DMS79 treated with DMSO at 0.1 percent for 48 hours (cell line): ENCODE results near the gene ZDHHC17.
A peak's percentile ranks its signal among the peaks of the same experiment; 100 is the strongest.
"Not testable (repeated sequence)": the region's sequence is repeated elsewhere in the genome, so short reads cannot be mapped to it uniquely, and the experiment has no call there.

Experiments
- DNase-seq: peaks from one replicate; lab custom pipeline; 2025; lab: John Stamatoyannopoulos, UW

ZDHHC17 gene, protein sequence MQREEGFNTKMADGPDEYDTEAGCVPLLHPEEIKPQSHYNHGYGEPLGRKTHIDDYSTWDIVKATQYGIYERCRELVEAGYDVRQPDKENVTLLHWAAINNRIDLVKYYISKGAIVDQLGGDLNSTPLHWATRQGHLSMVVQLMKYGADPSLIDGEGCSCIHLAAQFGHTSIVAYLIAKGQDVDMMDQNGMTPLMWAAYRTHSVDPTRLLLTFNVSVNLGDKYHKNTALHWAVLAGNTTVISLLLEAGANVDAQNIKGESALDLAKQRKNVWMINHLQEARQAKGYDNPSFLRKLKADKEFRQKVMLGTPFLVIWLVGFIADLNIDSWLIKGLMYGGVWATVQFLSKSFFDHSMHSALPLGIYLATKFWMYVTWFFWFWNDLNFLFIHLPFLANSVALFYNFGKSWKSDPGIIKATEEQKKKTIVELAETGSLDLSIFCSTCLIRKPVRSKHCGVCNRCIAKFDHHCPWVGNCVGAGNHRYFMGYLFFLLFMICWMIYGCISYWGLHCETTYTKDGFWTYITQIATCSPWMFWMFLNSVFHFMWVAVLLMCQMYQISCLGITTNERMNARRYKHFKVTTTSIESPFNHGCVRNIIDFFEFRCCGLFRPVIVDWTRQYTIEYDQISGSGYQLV

GRCh38 chr12:76763746-76764675, at the start of gene ZDHHC17:
ZDHHC17 (plus strand) TSS chr12:76764115; CDS start chr12:76764237, 122 bp downstream.
- peak; percentile 87 for DNase-seq

DNA sequence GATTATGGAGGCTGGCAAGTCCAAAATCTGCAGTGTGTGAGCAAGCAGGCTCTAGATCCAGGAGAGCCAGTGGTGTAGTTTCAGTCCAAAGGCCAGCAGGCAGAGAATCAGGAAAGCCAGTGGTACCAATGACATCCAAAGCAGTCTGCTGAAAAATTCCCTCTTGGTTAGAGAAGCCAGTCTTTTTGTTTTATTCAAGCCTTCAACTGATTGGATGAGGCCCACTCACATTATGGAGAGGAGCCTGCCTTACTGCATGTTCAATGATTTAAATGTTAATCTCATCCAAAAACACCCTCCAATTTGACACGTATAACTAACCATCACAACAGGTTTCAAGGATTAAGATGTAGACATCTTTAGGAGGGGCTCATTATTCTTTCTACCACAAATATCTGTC, 49.5 kb upstream of the ZDHHC17 start:
- DNase-seq, result no peak

DNA sequence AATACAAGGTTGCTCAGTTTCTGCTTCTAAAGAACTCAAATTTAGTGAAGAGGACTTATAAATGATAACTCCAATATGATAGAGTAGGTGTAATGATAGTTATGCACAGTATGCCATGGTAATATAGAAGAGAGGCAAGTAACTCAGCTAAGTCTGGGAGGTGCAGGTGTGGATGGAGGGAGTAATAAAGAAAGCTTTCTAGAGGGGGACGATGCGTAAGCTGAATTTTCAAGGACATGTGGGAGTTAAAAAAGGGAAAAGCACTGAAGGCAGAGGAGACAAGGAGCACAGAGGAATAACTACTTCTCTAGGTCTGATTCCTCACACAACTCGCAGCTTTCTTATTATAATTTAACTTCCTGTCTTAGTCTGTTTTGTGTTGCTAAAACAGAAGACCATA, 49.1 kb upstream of the ZDHHC17 start:
- no peak for DNase-seq

DNA sequence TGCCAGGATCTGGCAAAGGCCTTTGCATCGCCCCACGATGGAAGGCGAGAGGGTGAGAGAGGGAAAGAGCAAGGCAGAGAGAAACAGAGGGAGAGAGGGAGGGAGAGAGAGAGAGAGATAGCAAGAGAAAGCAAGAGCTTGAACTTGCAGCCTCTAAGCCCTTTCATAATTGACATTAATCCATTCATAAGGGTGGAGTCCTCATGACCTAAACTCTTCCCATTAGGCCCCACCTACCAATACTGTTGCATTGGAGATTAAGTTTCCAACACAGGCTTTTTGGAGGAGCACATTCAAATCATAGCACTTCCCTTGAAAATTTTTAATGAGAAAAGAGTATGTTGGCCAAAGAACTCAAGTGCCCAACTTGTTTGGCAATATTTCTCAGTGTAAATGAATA, 48.6 kb upstream of the ZDHHC17 start:
- no peak for DNase-seq

GRCh38 chr12:76717314-76717713, 46.6 kb upstream of the ZDHHC17 start:
- DNase-seq, result no peak

GRCh38 chr12:76719171-76720041, 44.5 kb upstream of the ZDHHC17 start:
- no peak for DNase-seq

DNA sequence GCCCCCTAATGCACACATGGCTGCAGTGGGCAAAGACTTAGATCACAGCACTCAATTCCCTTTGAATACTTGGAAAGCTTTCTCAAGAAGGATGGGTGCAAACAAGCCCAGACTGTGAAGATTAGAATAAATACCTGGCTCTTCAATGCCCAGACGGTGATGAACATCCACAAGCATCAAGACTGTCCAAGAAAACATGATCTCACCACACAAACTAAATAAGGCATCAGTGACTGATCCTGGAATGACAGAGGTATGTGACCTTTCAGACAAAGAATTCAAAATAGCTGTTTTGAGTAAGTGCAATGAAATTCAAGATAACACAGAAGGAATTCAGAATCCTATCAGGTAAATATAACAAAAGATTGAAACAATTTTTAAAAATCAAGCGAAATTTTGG, 43.8 kb upstream of the ZDHHC17 start:
- DNase-seq, result no peak

DNA sequence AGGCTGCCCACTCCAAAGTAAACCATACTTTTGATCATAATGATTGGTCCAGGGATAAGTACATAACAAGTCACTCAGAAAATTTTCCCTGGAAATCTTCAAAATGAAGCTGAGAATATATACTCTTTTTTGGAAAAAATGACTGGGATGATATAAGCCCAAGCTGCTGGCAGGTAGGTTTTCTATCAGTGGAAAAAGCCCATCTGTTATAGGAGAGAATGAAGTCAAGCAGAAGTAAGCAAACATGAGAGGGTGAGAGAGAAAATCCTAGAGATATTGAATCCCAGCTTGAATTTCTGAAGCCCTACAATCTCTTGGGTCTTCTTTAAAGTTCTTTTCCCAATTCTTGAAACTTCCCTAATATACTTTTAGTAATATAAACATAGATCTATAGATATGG, 37.3 kb upstream of the ZDHHC17 start:
- DNase-seq, result no peak

GRCh38 chr12:76732188-76732587, 31.7 kb upstream of the ZDHHC17 start:
- not testable (repeated sequence) for DNase-seq

GRCh38 chr12:76737689-76738088, 26.2 kb upstream of the ZDHHC17 start:
- not testable (repeated sequence) for DNase-seq

DNA sequence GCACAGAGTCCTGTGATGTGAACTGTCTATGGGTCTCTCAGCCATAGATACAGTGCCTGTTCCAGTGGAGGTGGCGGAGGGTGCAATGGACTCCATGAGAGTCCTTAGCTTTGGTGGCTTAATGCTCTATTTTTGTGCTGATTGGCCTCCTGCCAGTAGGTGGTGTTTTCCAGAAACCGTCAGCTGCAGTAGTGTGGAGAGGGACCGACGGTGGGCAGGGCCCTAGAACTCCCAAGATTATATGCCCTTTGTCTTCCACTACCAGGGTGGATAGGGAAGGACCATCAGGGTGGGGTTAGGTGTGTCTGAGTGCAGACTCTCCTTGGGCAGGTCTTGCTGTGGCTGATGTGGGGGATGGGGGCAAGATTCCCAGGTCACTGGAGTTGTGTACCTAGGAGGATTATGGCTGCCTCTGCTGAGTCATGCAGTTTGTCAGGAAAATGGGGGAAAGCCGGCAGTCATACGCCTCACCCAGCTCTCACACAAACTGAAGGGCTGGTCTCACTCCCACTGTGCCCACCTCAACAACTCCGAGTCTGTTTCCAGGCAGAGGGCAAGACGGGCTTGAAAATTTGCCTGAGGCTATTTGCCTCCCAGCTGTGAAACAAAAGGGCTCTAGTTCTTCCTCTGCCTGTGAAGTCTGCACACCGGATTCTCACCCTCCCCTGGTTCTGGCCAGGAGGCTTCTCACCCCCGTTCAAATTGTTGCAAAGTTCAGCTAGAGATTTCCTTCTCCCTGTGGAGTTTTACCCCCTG, 24.9 kb upstream of the ZDHHC17 start:
- DNase-seq, result no peak

DNA sequence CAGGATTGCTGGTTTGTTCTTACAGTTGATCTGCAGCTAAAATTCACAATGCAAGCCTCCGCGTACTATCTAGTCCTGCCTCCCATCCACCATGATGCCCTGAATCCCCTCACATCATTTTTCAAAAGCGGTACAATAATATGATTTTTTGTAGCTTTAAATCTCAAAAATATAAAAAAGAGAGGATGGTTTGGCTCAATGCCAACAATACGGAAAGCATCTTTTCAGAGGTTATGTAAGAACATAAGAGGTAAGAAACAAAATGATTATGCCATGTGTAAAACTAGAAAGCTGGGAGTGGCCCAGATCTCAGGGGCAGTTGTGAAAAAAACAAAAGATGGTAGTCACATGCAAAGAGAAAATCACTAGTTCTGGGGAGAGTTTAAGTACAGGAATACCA, 24.0 kb upstream of the ZDHHC17 start:
- DNase-seq, result no peak

DNA sequence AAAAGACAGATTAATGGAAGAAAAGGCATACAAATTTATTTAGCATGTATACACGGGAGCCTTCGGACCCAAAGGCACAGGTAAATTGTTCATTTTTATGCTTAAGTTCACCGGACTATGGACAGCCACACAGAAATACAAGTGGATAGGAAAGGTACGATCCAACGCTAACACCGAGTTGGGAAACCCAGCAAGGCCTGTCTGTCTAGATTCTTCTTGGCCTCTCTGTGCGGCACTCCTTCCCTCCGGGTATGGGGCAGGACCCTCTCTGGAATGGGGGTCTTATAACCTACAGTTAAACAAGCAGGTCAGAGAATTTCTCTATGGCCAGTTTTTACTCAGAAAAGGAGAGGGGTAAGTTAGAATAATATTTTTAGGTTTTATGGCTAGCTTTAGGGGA, 23.4 kb upstream of the ZDHHC17 start:
- no peak for DNase-seq

GRCh38 chr12:76745343-76745742, 18.6 kb upstream of the ZDHHC17 start:
- DNase-seq, result no peak

GRCh38 chr12:76746516-76746915, 17.4 kb upstream of the ZDHHC17 start:
- no peak for DNase-seq

GRCh38 chr12:76747245-76747644, 16.7 kb upstream of the ZDHHC17 start:
- no peak for DNase-seq

- no peak for DNase-seq
Observed at GRCh38 chr12:76755829-76756379, 8.0 kb upstream of the ZDHHC17 start.

GRCh38 chr12:76757694-76758093, 6.2 kb upstream of the ZDHHC17 start:
- no peak for DNase-seq

GRCh38 chr12:76762601-76762980, 1.3 kb upstream of the ZDHHC17 start:
- DNase-seq, result peak; percentile 28

DNA sequence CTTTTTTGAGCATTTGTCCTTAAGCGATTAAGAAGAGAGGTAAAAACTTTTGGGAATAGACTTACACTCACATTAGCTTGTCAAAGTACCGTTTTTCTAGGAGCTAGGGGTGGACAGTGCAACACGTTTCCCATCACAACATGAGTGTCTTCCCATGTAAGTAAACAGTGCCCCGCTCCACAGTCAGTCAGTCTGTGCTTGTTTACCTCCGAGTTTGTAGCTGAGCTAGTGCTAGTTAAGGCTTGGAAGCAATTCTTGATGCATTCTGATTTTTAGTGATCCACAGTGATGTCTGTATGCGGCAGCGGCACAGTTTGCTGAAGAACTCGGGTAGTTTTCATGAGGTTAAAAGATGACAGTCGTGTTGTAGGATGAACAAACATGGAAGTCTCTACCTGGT, 941 bp downstream of the ZDHHC17 start:
- peak; percentile 44 for DNase-seq
